Breast epithelium (tissue), 3 donors: Measurements from ENCODE around the gene NOC3L.

Experiments
- CTCF ChIP-seq, 3 donors: fragments of 450-650 bp; IDR thresholded peaks; one replicate each; pipeline ENCODE4 v1.5.1; 2016 to 2017; ENCODE audit warnings: antibody characterized with exemption in 3 of 3, mild to moderate bottlenecking in 3 of 3, moderate library complexity in 3 of 3
- POLR2A ChIP-seq: fragments of 450-650 bp; IDR thresholded peaks from one replicate; pipeline ENCODE4 v1.6.1; 2016; ENCODE audit warnings: antibody characterized with exemption, mild to moderate bottlenecking, moderate library complexity
- POLR2AphosphoS5 ChIP-seq, 3 donors: sonication (generic); formaldehyde crosslinking; IDR thresholded peaks; one replicate each; pipeline ENCODE4 v1.6.1; 2017; ENCODE audit warnings: antibody characterized with exemption in 3 of 3

DNA sequence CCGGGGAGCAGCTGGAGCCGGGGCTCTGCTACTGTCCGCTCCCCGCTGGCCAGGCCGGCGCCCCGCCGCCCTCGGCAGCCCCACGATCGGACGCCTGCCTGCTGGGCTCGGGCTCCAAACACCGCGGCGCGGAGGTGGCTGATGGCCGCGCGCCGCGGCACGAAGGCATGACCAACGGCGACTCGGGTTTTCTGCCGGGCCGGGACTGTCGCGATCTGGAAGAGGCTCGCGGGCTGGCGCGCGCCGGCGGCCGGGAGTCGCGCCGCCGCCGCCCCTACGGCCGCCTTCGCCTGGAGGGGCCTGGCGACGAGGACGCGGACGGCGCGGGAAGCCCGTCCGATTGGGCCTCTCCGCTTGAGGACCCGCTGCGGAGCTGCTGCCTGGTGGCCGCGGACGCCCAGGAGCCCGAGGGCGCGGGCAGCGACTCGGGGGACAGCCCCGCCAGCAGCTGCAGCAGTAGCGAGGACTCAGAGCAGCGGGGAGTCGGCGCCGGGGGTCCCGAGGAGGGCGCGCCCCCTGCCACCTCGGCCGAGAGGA is 40.2 kb upstream of the NOC3L start:
- TF ChIP-seq POLR2A, result no peak
- no peak for TF ChIP-seq CTCF (IDR thresholded peaks at IDR 0.05)
- TF ChIP-seq POLR2AphosphoS5 (IDR thresholded peaks at IDR 0.05), result no peak
